GM12878 (cell line): Measurements from ENCODE around the gene CORO2B. TPM values are rescaled to one million over a fixed set of nuclear protein-coding genes. Genes with fewer than 3 reads are reported as not detected.

Experiments used
- ATAC-seq: fragments of 200-7000 bp; cut with Tn5 transposase; 3 replicates; pipeline ENCODE4 v1.9.1; 2020; ENCODE audit warnings: mild to moderate bottlenecking, moderate library complexity
- BruUV-seq: library from RNA; stranded (reverse); fragments of 400-500 nt; replicated peaks from 2 replicates; lab custom pipeline; 2021; lab: Mats Ljungman, UMichigan
- CTCF ChIA-PET: fragments of 300-600 bp; sonication (Branson Sonifier 250); formaldehyde crosslinking; extraction: SDS; loops from one replicate; lab custom pipeline; 2021; ENCODE audit warnings: inconsistent platforms; lab: Yijun Ruan, JAX
- POLR2A ChIA-PET: fragments of 350-600 bp; formaldehyde crosslinking; extraction: SDS; loops from one replicate; lab custom pipeline; 2021; ENCODE audit warnings: inconsistent platforms; lab: Charles Lee
- RAD21 ChIA-PET: fragments of 300-600 bp; sonication (Branson Sonifier 250); formaldehyde crosslinking; loops from one replicate; lab custom pipeline; 2023; ENCODE audit warnings: antibody characterized with exemption; ENCODE audit not compliant: unreplicated experiment; lab: Charles Lee
- SMC1A ChIA-PET: fragments of 300-600 bp; sonication (Branson Sonifier 250); formaldehyde crosslinking; loops from one replicate; lab custom pipeline; 2023; ENCODE audit not compliant: unreplicated experiment, uncharacterized antibody; lab: Charles Lee
- DNase-seq: peaks from one replicate; pipeline ENCODE4 v3.0.0-alpha.2; 2011; ENCODE audit warnings: low read depth, low spot score
- FAIRE-seq: peaks from 3 replicates; lab custom pipeline; 2011; peaks lifted over from hg19 to GRCh38; lab: Jason Lieb, UNC
- H2AFZ ChIP-seq: 2 replicates; pipeline ENCODE4 v1.6.0; 2011; ENCODE audit warnings: low read depth, low read length, control low read depth; ENCODE audit not compliant: control insufficient read depth
- H3K27ac ChIP-seq: 2 replicates; pipeline ENCODE4 v1.5.1; 2011; ENCODE audit warnings: control low read depth; ENCODE audit not compliant: control insufficient read depth, insufficient read depth
- H3K27me3 ChIP-seq, 2 experiments: replicated peaks in 1 of 2; 2 replicates each; pipeline versions ENCODE4 v1.6.0 to v1.6.1; 2011; ENCODE audit warnings: low read length in 1 of 2; ENCODE audit not compliant: control insufficient read depth in 2 of 2, insufficient read depth in 2 of 2
- H3K36me3 ChIP-seq, 2 experiments: 2 replicates each; pipeline ENCODE4 v1.5.1; 2011; ENCODE audit warnings: low read length in 1 of 2; ENCODE audit not compliant: control insufficient read depth in 2 of 2, insufficient read depth in 2 of 2
- H3K4me1 ChIP-seq: 2 replicates; pipeline ENCODE4 v1.6.1; 2011; ENCODE audit warnings: mild to moderate bottlenecking, low read length, moderate library complexity, mixed read lengths; ENCODE audit not compliant: control insufficient read depth, insufficient read depth
- H3K4me2 ChIP-seq: 2 replicates; pipeline ENCODE4 v1.6.0; 2011; ENCODE audit warnings: control low read depth; ENCODE audit not compliant: control insufficient read depth, insufficient read depth
- H3K4me3 ChIP-seq: fragments of 200-600 bp; sonication (generic); 2 replicates; pipeline ENCODE4 v1.5.1; 2016
- H3K79me2 ChIP-seq: 2 replicates; pipeline ENCODE4 v1.6.0; 2011; ENCODE audit warnings: low read length; ENCODE audit not compliant: control insufficient read depth, insufficient read depth
- H3K9ac ChIP-seq: 2 replicates; pipeline ENCODE4 v1.8.0; 2011; ENCODE audit warnings: low read length, control low read depth, mixed read lengths; ENCODE audit not compliant: control insufficient read depth, insufficient read depth
- H3K9me3 ChIP-seq: replicated peaks from 3 replicates; pipeline ENCODE4 v1.5.1; 2011; ENCODE audit warnings: mild to moderate bottlenecking, low read length; ENCODE audit not compliant: control insufficient read depth, insufficient read depth
- H4K20me1 ChIP-seq: 2 replicates; pipeline ENCODE4 v1.6.0; 2011; ENCODE audit not compliant: control insufficient read depth, insufficient read depth
- NFIC ChIP-seq: IDR thresholded peaks from 2 replicates; pipeline ENCODE4 v1.6.1; 2012; ENCODE audit warnings: low read depth, mild to moderate bottlenecking, inconsistent platforms, low read length, moderate library complexity
- PKNOX1 ChIP-seq: fragments of 450-650 bp; IDR thresholded peaks from 2 replicates; pipeline ENCODE4 v1.6.1; 2016; ENCODE audit warnings: mild to moderate bottlenecking
- RAD21 ChIP-seq: IDR thresholded peaks from 2 replicates; pipeline ENCODE4 v1.6.1; 2011; ENCODE audit warnings: mild to moderate bottlenecking, low read depth, low read length, moderate library complexity; ENCODE audit not compliant: insufficient read depth
- RELA ChIP-seq: fragments of 450-650 bp; IDR thresholded peaks from 2 replicates; pipeline ENCODE4 v1.8.0; 2014; ENCODE audit warnings: borderline replicate concordance; ENCODE audit not compliant: partially characterized antibody
- SMAD5 ChIP-seq: IDR thresholded peaks from 2 replicates; pipeline ENCODE4 v1.6.1; 2016; ENCODE audit warnings: antibody characterized with exemption, low read depth
- SPI1 ChIP-seq: IDR thresholded peaks from 2 replicates; pipeline ENCODE4 v1.6.1; 2011; ENCODE audit warnings: low read depth, mild to moderate bottlenecking, low read length, moderate library complexity, borderline replicate concordance; ENCODE audit not compliant: insufficient read depth
- SREBF1 ChIP-seq: IDR thresholded peaks from 2 replicates; pipeline ENCODE4 v1.6.1; 2012; ENCODE audit warnings: mild to moderate bottlenecking, low read length
- TARDBP ChIP-seq: IDR thresholded peaks from 2 replicates; pipeline ENCODE4 v1.6.1; 2016; ENCODE audit warnings: borderline replicate concordance
- TCF7 ChIP-seq: IDR thresholded peaks from 2 replicates; pipeline ENCODE4 v1.6.1; 2014; ENCODE audit warnings: antibody characterized with exemption, borderline replicate concordance
- WGBS: methylation state at CpG from one replicate; pipeline ENCODE4 v1.1.6; 2016; ENCODE audit warnings: low lambda C conversion rate; ENCODE audit not compliant: insufficient replicate concordance, insufficient coverage; ENCODE audit errors: missing lambda C conversion rate; 5-methylcytosine and 5-hydroxymethylcytosine counted together
- in situ Hi-C: fragments of 300-500 bp; cut with MboI; formaldehyde crosslinking; loops from 9 replicates; pipeline ENCODE4 v1.14.3; 2018; ENCODE audit warnings: mixed read lengths
- intact Hi-C: fragments of 100-400 bp; cut with micrococcal nuclease; formaldehyde crosslinking; loops from one replicate; pipeline ENCODE4 v1.14.2; 2022; ENCODE audit not compliant: unreplicated experiment
- polyA plus RNA-seq, 11 experiments: library from polyadenylated mRNA; depleted of rRNA in 4 of 11; unstranded in 6 of 11; stranded (reverse) in 5 of 11; fragments of >200 nt; fragmentation: Nextera tagmentation in 4 of 11; fragmentation: Illumina TruSeq in 1 of 11; extraction: Ambion mirVana in 4 of 11; extraction: Trizol in 1 of 11; gene quantifications; 1 replicate in 1 of 11; 2 replicates in 10 of 11; pipeline versions ENCODE4 v1.2.1 to v1.2.3, GENCODE V29; 2011 to 2016; ENCODE audit warnings: inconsistent platforms in 2 of 11, missing spikeins in 2 of 11, low read depth in 1 of 11
- total RNA-seq, 4 experiments: library from RNA; depleted of rRNA in 3 of 4; stranded (reverse); fragments of >200 nt in 3 of 4; fragmentation: Illumina TruSeq in 1 of 4; extraction: Trizol in 1 of 4; gene quantifications; 2 replicates each; pipeline versions ENCODE4 v1.2.1 to v1.2.3, GENCODE V29; 2013 to 2021
- TF ChIP-seq, protein P1 (sequence below): fragments of 450-650 bp; formaldehyde crosslinking; IDR thresholded peaks from 2 replicates; pipeline ENCODE4 v1.4.0; 2020; ENCODE audit warnings: mild to moderate bottlenecking, moderate library complexity
- TF ChIP-seq, protein P2 (sequence below): IDR thresholded peaks from 2 replicates; pipeline ENCODE4 v1.6.1; 2011; ENCODE audit warnings: borderline replicate concordance, low read depth, mild to moderate bottlenecking, moderate library complexity, low read length; ENCODE audit not compliant: insufficient read depth, poor library complexity, severe bottlenecking

CORO2B gene
- total and polyA plus RNA-seq, 10 of the 15 experiments (the other 5 are each of a cell fraction or from before 2014, with no cell fraction given): 0.05 to 0.73 (median 0.13) TPM; not detected in 4

DNA sequence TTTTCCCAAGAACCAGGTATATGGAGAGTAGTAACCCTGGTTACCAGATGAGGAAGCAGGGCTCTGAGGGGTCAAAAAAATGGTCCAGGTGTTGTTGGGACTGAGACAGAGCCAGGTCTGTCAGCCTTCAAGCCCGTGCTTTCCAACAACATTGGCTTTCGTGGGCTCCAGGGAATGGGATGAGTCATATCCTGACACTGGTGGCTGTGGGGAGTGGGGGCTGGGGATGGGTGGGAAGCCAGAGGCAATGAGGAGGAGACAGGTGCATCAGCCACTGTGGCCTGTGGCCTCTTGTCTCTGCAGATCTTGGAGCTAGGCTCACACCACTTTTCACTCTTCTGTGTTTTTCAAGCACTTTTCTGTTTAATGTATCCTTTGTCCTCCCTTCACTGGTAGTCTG is 38.2 kb downstream of the CORO2B start:
- H3K9me3 ChIP-seq: no peaks in the 10 kb centered on the region
- H3K36me3 ChIP-seq: no peaks in the 10 kb centered on the region
- H3K27ac ChIP-seq: no peak overlapping the region
- no peak overlapping the region for H3K9ac ChIP-seq
- H3K79me2 ChIP-seq: no peaks in the 10 kb centered on the region
- H4K20me1 ChIP-seq: no peaks in the 10 kb centered on the region
- 0% methylated on average over 2 of the region's 2 CpGs for WGBS
- FAIRE-seq (no peak), ATAC-seq (no peak), DNase-seq (no peak)
- H3K27me3 ChIP-seq: peaks cover 2% of the 10 kb centered on the region in 2 experiments; a peak in 3 of 4 replicates
- H2AFZ ChIP-seq: no peak overlapping the region
- ChIA-PET SMC1A (no interaction called here), RAD21 (no interaction called here), CTCF (no interaction called here), POLR2A (no interaction called here)
- no peak overlapping the region for H3K4me3 ChIP-seq
- TF ChIP-seq SPI1 (no peak), PKNOX1 (no peak), RELA (no peak), TARDBP (no peak), RAD21 (no peak), SREBF1 (no peak), NFIC (no peak), TCF7 (no peak), SMAD5 (no peak)
- TF ChIP-seq, protein P1, sequence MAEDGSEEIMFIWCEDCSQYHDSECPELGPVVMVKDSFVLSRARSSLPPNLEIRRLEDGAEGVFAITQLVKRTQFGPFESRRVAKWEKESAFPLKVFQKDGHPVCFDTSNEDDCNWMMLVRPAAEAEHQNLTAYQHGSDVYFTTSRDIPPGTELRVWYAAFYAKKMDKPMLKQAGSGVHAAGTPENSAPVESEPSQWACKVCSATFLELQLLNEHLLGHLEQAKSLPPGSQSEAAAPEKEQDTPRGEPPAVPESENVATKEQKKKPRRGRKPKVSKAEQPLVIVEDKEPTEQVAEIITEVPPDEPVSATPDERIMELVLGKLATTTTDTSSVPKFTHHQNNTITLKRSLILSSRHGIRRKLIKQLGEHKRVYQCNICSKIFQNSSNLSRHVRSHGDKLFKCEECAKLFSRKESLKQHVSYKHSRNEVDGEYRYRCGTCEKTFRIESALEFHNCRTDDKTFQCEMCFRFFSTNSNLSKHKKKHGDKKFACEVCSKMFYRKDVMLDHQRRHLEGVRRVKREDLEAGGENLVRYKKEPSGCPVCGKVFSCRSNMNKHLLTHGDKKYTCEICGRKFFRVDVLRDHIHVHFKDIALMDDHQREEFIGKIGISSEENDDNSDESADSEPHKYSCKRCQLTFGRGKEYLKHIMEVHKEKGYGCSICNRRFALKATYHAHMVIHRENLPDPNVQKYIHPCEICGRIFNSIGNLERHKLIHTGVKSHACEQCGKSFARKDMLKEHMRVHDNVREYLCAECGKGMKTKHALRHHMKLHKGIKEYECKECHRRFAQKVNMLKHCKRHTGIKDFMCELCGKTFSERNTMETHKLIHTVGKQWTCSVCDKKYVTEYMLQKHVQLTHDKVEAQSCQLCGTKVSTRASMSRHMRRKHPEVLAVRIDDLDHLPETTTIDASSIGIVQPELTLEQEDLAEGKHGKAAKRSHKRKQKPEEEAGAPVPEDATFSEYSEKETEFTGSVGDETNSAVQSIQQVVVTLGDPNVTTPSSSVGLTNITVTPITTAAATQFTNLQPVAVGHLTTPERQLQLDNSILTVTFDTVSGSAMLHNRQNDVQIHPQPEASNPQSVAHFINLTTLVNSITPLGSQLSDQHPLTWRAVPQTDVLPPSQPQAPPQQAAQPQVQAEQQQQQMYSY (CRISPR knock-in tag): no peak
- TF ChIP-seq, protein P2, sequence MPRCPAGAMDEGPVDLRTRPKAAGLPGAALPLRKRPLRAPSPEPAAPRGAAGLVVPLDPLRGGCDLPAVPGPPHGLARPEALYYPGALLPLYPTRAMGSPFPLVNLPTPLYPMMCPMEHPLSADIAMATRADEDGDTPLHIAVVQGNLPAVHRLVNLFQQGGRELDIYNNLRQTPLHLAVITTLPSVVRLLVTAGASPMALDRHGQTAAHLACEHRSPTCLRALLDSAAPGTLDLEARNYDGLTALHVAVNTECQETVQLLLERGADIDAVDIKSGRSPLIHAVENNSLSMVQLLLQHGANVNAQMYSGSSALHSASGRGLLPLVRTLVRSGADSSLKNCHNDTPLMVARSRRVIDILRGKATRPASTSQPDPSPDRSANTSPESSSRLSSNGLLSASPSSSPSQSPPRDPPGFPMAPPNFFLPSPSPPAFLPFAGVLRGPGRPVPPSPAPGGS: no peak
- no TSS peak for BruUV-seq
- in situ Hi-C loops (no loop called here), intact Hi-C loops (no loop called here)
- H3K4me1 ChIP-seq: no peaks in the 10 kb centered on the region
- no peak overlapping the region for H3K4me2 ChIP-seq
